K562 (cell line): Measurements from ENCODE around the gene COX6A2. TPM values are rescaled to one million over a fixed set of nuclear protein-coding genes. Genes with fewer than 3 reads are reported as not detected.

Source experiments
- ATF1 ChIP-seq, 2 experiments: fragments of 450-650 bp in 1 of 2; IDR thresholded peaks; 2 replicates each; pipeline ENCODE4 v1.6.1; 2016; ENCODE audit warnings: missing compliant biosample characterization in 1 of 2, missing genetic modification characterization in 1 of 2
- CLOCK ChIP-seq: fragments of 250-450 bp; sonication (Bioruptor Pico); IDR thresholded peaks from 2 replicates; pipeline ENCODE4 v1.4.0; 2020; ENCODE audit warnings: mild to moderate bottlenecking, moderate library complexity, borderline replicate concordance
- CREM ChIP-seq: IDR thresholded peaks from 2 replicates; pipeline ENCODE4 v1.6.1; 2014; ENCODE audit warnings: antibody characterized with exemption, low read depth
- DPF2 ChIP-seq: fragments of 450-650 bp; IDR thresholded peaks from 2 replicates; pipeline ENCODE4 v1.6.1; 2016
- KLF6 ChIP-seq: fragments of 250-450 bp; sonication (Bioruptor Pico); IDR thresholded peaks from 2 replicates; pipeline ENCODE4 v1.4.0; 2020; ENCODE audit warnings: mild to moderate bottlenecking, moderate library complexity, borderline replicate concordance
- PTTG1 ChIP-seq: fragments of 450-650 bp; IDR thresholded peaks from 2 replicates; pipeline ENCODE4 v1.6.1; 2016; ENCODE audit warnings: low read depth, mild to moderate bottlenecking, missing genetic modification characterization, missing compliant biosample characterization
- TAF9B ChIP-seq: fragments of 450-650 bp; IDR thresholded peaks from 2 replicates; pipeline ENCODE4 v1.6.1; 2018; ENCODE audit warnings: mild to moderate bottlenecking; ENCODE audit not compliant: partially characterized antibody
- polyA plus RNA-seq, 8 experiments: library from polyadenylated mRNA; depleted of rRNA in 4 of 8; stranded (reverse) in 5 of 8; unstranded in 3 of 8; fragments of >200 nt; fragmentation: Nextera tagmentation in 2 of 8; fragmentation: Illumina TruSeq in 1 of 8; extraction: Ambion mirVana in 2 of 8; extraction: Trizol in 1 of 8; gene quantifications; 2 replicates each; pipeline versions ENCODE4 v1.2.1 to v1.2.3, GENCODE V29; 2011 to 2014; ENCODE audit warnings: inconsistent platforms in 1 of 8, missing spikeins in 1 of 8
- total RNA-seq, 7 experiments: library from RNA; depleted of rRNA in 6 of 7; stranded (reverse); fragments of >200 nt in 6 of 7; fragmentation: Illumina TruSeq in 2 of 7; extraction: Trizol in 2 of 7; gene quantifications; 2 replicates each; pipeline versions ENCODE4 v1.2.1 to v1.2.3, GENCODE V29; 2011 to 2021; ENCODE audit warnings: low replicate concordance in 1 of 7
- TF ChIP-seq, protein P1 (sequence below): sonication (generic); formaldehyde crosslinking; IDR thresholded peaks from 2 replicates; pipeline ENCODE4 v1.8.1; 2023; ENCODE audit warnings: mild to moderate bottlenecking, missing genetic modification reagents
- TF ChIP-seq, protein P2 (sequence below), 2 experiments: fragments of 450-650 bp in 1 of 2; sonication (generic) in 1 of 2; formaldehyde crosslinking in 1 of 2; IDR thresholded peaks; 2 replicates each; pipeline versions ENCODE4 v1.7.1 to v1.9.0; 2016 to 2022; ENCODE audit warnings: inconsistent platforms in 1 of 2, mild to moderate bottlenecking in 1 of 2, missing genetic modification reagents in 1 of 2
- TF ChIP-seq, protein P3 (sequence below), 2 experiments: fragments of 450-650 bp in 1 of 2; sonication (generic) in 1 of 2; formaldehyde crosslinking in 1 of 2; IDR thresholded peaks in 1 of 2; conservative IDR thresholded peaks in 1 of 2; 2 replicates each; pipeline versions ENCODE4 v1.6.1 to v1.8.1; 2016 to 2023; ENCODE audit warnings: mild to moderate bottlenecking in 2 of 2, moderate library complexity in 2 of 2, inconsistent platforms in 1 of 2, missing genetic modification reagents in 1 of 2

The COX6A2 gene
- total and polyA plus RNA-seq, 9 of the 15 experiments (the other 6 are each of a cell fraction or from before 2014, with no cell fraction given) = not detected

DNA sequence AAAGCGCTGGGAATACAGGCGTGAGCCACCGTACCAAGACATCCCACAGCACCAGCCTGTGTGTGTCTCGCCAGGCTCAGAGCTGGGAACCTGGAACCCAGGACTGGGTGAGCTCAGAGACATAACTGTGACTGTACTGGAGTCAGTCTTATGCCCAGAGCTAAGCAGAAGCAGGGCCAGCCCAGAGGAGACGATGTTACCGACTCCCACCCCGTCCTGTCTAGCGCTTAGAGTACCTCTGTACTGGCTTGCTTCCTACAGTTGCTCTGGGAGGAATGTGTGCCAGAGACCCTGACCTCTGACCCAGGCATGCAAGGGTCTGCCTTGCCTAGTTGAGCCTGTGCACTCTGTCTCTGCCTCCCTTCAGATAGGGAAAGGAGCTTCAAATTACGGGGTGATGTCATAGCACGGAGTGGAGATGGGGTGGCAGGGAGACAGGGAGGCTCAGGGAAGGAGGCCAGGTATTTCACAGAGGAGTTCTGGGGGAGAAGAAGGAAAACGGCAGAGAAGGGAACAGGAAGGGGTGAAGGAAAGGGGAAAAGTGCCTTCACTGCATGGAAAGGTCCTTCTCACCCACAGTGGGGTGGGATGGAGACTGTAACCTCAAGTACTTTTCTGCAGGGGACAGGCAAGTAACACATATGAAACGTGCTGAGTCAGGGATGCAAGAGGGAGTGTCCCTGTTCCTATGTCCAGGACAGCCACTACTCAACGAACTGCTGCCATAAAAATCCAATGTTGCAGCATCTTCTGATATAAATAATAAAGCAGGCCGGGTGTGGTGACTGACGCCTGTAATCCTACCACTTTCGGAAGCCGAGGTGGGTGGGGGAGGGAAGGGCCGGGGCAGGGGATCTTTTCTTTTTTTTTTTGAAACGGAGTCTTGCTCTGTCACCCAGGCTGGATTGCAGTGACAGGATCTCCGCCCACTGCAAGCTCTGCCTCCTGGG lies 25.4 kb upstream of the COX6A2 start (continued):
- TF ChIP-seq, protein P1, sequence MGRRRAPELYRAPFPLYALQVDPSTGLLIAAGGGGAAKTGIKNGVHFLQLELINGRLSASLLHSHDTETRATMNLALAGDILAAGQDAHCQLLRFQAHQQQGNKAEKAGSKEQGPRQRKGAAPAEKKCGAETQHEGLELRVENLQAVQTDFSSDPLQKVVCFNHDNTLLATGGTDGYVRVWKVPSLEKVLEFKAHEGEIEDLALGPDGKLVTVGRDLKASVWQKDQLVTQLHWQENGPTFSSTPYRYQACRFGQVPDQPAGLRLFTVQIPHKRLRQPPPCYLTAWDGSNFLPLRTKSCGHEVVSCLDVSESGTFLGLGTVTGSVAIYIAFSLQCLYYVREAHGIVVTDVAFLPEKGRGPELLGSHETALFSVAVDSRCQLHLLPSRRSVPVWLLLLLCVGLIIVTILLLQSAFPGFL (CRISPR knock-in tag) = no peak
- TF ChIP-seq KLF6 (CRISPR knock-in tag) (no peak), CLOCK (no peak), ATF1 (CRISPR knock-in tag; IDR thresholded peaks at IDR 0.05) (no peak), ATF1 (tag; IDR thresholded peaks at IDR 0.05) (peak; percentile 69), CREM (0 out of 2 replicates have a peak, but pooled peaks have one; percentile 33), PTTG1 (tag) (no peak), TAF9B (peak; percentile 40), DPF2 (peak; percentile 88)
- TF ChIP-seq, protein P2, sequence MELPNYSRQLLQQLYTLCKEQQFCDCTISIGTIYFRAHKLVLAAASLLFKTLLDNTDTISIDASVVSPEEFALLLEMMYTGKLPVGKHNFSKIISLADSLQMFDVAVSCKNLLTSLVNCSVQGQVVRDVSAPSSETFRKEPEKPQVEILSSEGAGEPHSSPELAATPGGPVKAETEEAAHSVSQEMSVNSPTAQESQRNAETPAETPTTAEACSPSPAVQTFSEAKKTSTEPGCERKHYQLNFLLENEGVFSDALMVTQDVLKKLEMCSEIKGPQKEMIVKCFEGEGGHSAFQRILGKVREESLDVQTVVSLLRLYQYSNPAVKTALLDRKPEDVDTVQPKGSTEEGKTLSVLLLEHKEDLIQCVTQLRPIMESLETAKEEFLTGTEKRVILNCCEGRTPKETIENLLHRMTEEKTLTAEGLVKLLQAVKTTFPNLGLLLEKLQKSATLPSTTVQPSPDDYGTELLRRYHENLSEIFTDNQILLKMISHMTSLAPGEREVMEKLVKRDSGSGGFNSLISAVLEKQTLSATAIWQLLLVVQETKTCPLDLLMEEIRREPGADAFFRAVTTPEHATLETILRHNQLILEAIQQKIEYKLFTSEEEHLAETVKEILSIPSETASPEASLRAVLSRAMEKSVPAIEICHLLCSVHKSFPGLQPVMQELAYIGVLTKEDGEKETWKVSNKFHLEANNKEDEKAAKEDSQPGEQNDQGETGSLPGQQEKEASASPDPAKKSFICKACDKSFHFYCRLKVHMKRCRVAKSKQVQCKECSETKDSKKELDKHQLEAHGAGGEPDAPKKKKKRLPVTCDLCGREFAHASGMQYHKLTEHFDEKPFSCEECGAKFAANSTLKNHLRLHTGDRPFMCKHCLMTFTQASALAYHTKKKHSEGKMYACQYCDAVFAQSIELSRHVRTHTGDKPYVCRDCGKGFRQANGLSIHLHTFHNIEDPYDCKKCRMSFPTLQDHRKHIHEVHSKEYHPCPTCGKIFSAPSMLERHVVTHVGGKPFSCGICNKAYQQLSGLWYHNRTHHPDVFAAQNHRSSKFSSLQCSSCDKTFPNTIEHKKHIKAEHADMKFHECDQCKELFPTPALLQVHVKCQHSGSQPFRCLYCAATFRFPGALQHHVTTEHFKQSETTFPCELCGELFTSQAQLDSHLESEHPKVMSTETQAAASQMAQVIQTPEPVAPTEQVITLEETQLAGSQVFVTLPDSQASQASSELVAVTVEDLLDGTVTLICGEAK (IDR thresholded peaks at IDR 0.05) = no peak
- TF ChIP-seq, protein P2 (CRISPR knock-in tag; IDR thresholded peaks at IDR 0.05) = no peak
- TF ChIP-seq, protein P3, sequence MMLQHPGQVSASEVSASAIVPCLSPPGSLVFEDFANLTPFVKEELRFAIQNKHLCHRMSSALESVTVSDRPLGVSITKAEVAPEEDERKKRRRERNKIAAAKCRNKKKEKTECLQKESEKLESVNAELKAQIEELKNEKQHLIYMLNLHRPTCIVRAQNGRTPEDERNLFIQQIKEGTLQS (IDR thresholded peaks at IDR 0.05) = peak; percentile 96
- TF ChIP-seq, protein P3 (CRISPR knock-in tag; conservative IDR thresholded peaks at IDR 0.05) = 0 out of 2 replicates have a peak, but pooled peaks have one; percentile 42
